ENCODE results near the gene ARHGEF25.

GRCh38 chr12:57584050-57584449 is 27.2 kb upstream of the ARHGEF25 start:
- TF ChIP-seq POLR2AphosphoS5 (IDR thresholded peaks at IDR 0.05; ENCODE audit: borderline replicate concordance, low read depth, low read length) (no peak), EZH2 (IDR thresholded peaks at IDR 0.05) (no peak), FOXP2 (optimal IDR thresholded peaks at IDR 0.05; ENCODE audit: control extremely low read depth, extremely low read length, insufficient read depth) (no peak)
